Natural killer cell (primary cell): ENCODE data around the gene PPAN. TPM values are rescaled to one million over a fixed set of nuclear protein-coding genes. Genes with fewer than 3 reads are reported as not detected.

Experiments used
- ATAC-seq, 3 donors: fragments of 150-1000 bp in 2 of 3; fragments of 200-7000 bp in 1 of 3; cut with Tn5 transposase; 1 replicate in 1 of 3; 2 replicates in 2 of 3; pipeline ENCODE4 v1.10.0; 2021; ENCODE audit warnings: mild to moderate bottlenecking in 2 of 3, moderate library complexity in 2 of 3
- DNase-seq, 2 donors: peaks; one replicate each; pipeline versions ENCODE4 v3.0.0 to v3.0.0-alpha.2; 2013 to 2021; ENCODE audit warnings: mixed read lengths in 1 of 2
- H3K27ac ChIP-seq: one replicate; pipeline ENCODE4 v1.5.1; 2013; ENCODE audit warnings: mild to moderate bottlenecking, low read length
- H3K27me3 ChIP-seq: one replicate; pipeline ENCODE4 v1.6.1; 2013; ENCODE audit warnings: low read length; ENCODE audit not compliant: control insufficient read depth, insufficient read depth
- H3K36me3 ChIP-seq: one replicate; pipeline ENCODE4 v1.6.1; 2013; ENCODE audit warnings: low read length; ENCODE audit not compliant: control insufficient read depth, insufficient read depth
- H3K4me1 ChIP-seq: one replicate; pipeline ENCODE4 v1.6.1; 2013; ENCODE audit warnings: low read length; ENCODE audit not compliant: control insufficient read depth, insufficient read depth
- H3K4me3 ChIP-seq: one replicate; pipeline ENCODE4 v1.5.1; 2013; ENCODE audit warnings: low read length
- H3K9me3 ChIP-seq: one replicate; pipeline ENCODE4 v1.6.1; 2013; ENCODE audit warnings: low read length; ENCODE audit not compliant: control insufficient read depth, insufficient read depth
- H3K27ac Mint-ChIP-seq, 2 donors: one replicate each; pipeline ENCODE4 v1.8.0; 2022; ENCODE audit warnings: mild to moderate bottlenecking in 2 of 2, mixed read lengths in 2 of 2, moderate library complexity in 1 of 2
- H3K27me3 Mint-ChIP-seq, 2 donors: one replicate each; pipeline ENCODE4 v1.8.0; 2022; ENCODE audit warnings: low read depth in 2 of 2, mixed read lengths in 2 of 2
- H3K36me3 Mint-ChIP-seq: one replicate; pipeline ENCODE4 v1.8.0; 2022; ENCODE audit warnings: mixed read lengths
- H3K4me1 Mint-ChIP-seq, 2 donors: one replicate each; pipeline ENCODE4 v1.8.0; 2022; ENCODE audit warnings: mixed read lengths in 2 of 2
- H3K4me3 Mint-ChIP-seq: one replicate; pipeline ENCODE4 v1.8.0; 2022; ENCODE audit warnings: mild to moderate bottlenecking, moderate library complexity, mixed read lengths
- H3K9me3 Mint-ChIP-seq, 2 donors: one replicate each; pipeline ENCODE4 v1.8.0; 2022; ENCODE audit warnings: mixed read lengths in 2 of 2
- CTCF ChIP-seq: fragments of 200-600 bp; IDR thresholded peaks from one replicate; pipeline ENCODE4 v1.8.0; 2022; ENCODE audit warnings: antibody characterized with exemption
- WGBS: methylation state at CpG from one replicate; pipeline ENCODE4 v1.1.7; 2013; ENCODE audit warnings: missing lambda C conversion rate; ENCODE audit not compliant: insufficient coverage; 5-methylcytosine and 5-hydroxymethylcytosine counted together
- intact Hi-C: fragments of 100-400 bp; cut with micrococcal nuclease; formaldehyde crosslinking; loops from one replicate; pipeline ENCODE4 v1.14.2; 2022
- total RNA-seq, 4 donors: library from RNA; stranded (reverse); fragments of 120-200 nt in 1 of 4; gene quantifications; one replicate each; pipeline versions ENCODE4 v1.2.3 to v1.2.4, GENCODE V29; 2013 to 2022

Gene PPAN
- total RNA-seq, 3 donors from 2014 or later (not counting 1 experiment from before 2014, with no cell fraction given) = 60.0 to 72.2 (median 69.2) TPM

DNA sequence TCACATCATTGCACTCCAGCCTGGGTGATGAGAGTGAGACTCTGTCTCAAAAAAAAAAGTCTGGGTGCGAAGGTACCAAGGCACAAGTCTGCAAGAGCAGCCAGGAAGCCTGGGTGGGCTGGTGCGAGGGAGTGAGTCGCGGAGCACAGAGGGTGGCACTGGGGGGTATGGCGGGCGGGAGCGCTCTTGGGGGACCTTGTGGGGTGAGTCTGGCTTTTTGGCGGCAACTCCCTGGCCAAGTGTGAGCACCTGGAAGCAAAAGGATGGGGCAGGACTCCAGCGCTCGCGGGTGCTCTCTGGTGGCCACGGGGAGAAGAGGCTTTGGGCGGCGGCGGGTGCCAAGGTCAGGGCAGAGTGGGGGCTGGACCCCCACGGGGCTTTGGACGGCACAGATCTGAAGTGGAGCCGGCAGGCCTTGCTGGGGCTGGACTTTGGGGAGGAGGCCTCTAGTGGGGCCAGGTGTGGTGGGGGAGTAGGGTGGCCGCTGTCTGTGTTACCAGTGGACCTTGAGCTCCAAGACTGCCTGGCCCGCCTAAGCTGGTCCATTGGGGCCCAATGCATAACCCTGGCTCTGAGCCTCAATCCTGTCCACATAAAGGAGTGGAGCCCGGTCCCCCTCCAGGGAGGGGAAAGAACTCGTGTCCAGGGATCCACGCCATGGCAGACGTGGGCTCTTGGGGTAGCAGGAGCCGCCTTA lies 6.9 kb downstream of the PPAN start:
- Mint-ChIP-seq H3K27ac (peak overlapping the region; percentile 95 to 98), H3K36me3 (no peaks in the 10 kb centered on the region), H3K4me1 (peaks cover 43 to 74% of the 10 kb centered on the region in 2 donors), H3K4me3 (peak overlapping the region; percentile 88), H3K9me3 (no peaks in the 10 kb centered on the region), H3K27me3 (no peaks in the 10 kb centered on the region)
- Histone ChIP-seq H3K4me3 (no peak overlapping the region), H3K27me3 (no peaks in the 10 kb centered on the region), H3K4me1 (peaks cover 91% of the 10 kb centered on the region), H3K9me3 (no peaks in the 10 kb centered on the region), H3K27ac (peak overlapping the region; percentile 93), H3K36me3 (peaks cover 74% of the 10 kb centered on the region)
- intact Hi-C loops = loop anchor here (1.0 to 2.0 kb wide), 4 partner anchors 11 to 179 kb away; partner anchors contain the start of gene ANGPTL6
- ATAC-seq = peak; percentile 61 to 77 (median 62)
- 25% methylated on average over 25 of the region's 25 CpGs for WGBS
- TF ChIP-seq CTCF = peak; percentile 71
- peak; percentile 68 to 85 for DNase-seq

DNA sequence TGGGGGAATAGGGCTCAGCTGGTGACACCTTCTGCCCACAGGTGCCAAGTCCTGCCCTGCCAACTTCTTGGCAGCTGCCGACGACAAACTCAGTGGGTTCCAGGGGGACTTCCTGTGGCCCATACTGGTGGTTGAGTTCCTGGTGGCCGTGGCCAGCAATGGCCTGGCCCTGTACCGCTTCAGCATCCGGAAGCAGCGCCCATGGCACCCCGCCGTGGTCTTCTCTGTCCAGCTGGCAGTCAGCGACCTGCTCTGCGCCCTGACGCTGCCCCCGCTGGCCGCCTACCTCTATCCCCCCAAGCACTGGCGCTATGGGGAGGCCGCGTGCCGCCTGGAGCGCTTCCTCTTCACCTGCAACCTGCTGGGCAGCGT lies 7.4 kb downstream of the PPAN start:
- Mint-ChIP-seq H3K4me1 (peaks cover 43 to 75% of the 10 kb centered on the region in 2 donors), H3K27ac (peak overlapping the region; percentile 95 to 98), H3K4me3 (peak overlapping the region; percentile 88), H3K36me3 (no peaks in the 10 kb centered on the region), H3K27me3 (no peaks in the 10 kb centered on the region), H3K9me3 (no peaks in the 10 kb centered on the region)
- H3K27ac ChIP-seq = peak overlapping the region; percentile 93
- DNase-seq (peak; percentile 40 to 51), ATAC-seq (peak in 2 of 3 donors; percentile 1)
- H3K27me3 ChIP-seq = no peaks in the 10 kb centered on the region
- peaks cover 70% of the 10 kb centered on the region for H3K36me3 ChIP-seq
- 58% methylated on average over 19 of the region's 19 CpGs for WGBS
- H3K4me1 ChIP-seq = peaks cover 93% of the 10 kb centered on the region
- no peak overlapping the region for H3K4me3 ChIP-seq
- no peak for TF ChIP-seq CTCF
- H3K9me3 ChIP-seq = no peaks in the 10 kb centered on the region
- intact Hi-C loops = loop anchor here (1.0 to 2.0 kb wide), 4 partner anchors 11 to 179 kb away; partner anchors contain the start of gene ANGPTL6

GRCh38 chr19:10113964-10114650 lies 7.9 kb downstream of the PPAN start:
- peaks cover 65% of the 10 kb centered on the region for H3K36me3 ChIP-seq
- H3K9me3 ChIP-seq = no peaks in the 10 kb centered on the region
- H3K4me3 ChIP-seq = no peak overlapping the region
- no peaks in the 10 kb centered on the region for H3K27me3 Mint-ChIP-seq
- ATAC-seq (peak in 2 of 3 donors; percentile 4 to 19), DNase-seq (peak; percentile 39 to 43)
- H3K27me3 ChIP-seq = no peaks in the 10 kb centered on the region
- peak overlapping the region; percentile 95 to 98 for H3K27ac Mint-ChIP-seq
- H3K4me3 Mint-ChIP-seq = peak overlapping the region; percentile 88
- WGBS = 85% methylated on average over 43 of the region's 43 CpGs
- H3K4me1 Mint-ChIP-seq = peaks cover 47 to 80% of the 10 kb centered on the region in 2 donors
- H3K36me3 Mint-ChIP-seq = no peaks in the 10 kb centered on the region
- H3K27ac ChIP-seq = peak overlapping the region; percentile 93
- H3K9me3 Mint-ChIP-seq = no peaks in the 10 kb centered on the region
- intact Hi-C loops = loop anchor here (1.0 to 2.0 kb wide), 4 partner anchors 12 to 180 kb away; partner anchors contain the start of gene ANGPTL6
- no peak for TF ChIP-seq CTCF
- H3K4me1 ChIP-seq = peaks cover 99% of the 10 kb centered on the region
